Activated naive CD4-positive, alpha-beta T cell treated with anti-CD3 and anti-CD28 coated beads for 36 hours (primary cell): ENCODE data around the gene SLC45A2. TPM values are rescaled to one million over a fixed set of nuclear protein-coding genes. Genes with fewer than 3 reads are reported as not detected.

Experiments
- total RNA-seq, 2 experiments: library from RNA; stranded (reverse); gene quantifications; one replicate each; pipeline ENCODE4 v1.2.3, GENCODE V29; 2021

Gene SLC45A2
- total RNA-seq, 2 experiments from 2014 or later = not detected

Other genes starting within 250 kb of the SLC45A2 start
- not detected for gene ADAMTS12, start 92.7 kb downstream of the SLC45A2 start, total RNA-seq
- not detected for gene RXFP3, start 48.3 kb downstream of the SLC45A2 start, total RNA-seq
- gene AMACR, start 23.4 kb upstream of the SLC45A2 start, total RNA-seq = 10 to 100 TPM in 1 of 2 experiments, 1 to 10 TPM in 1; 8.6 to 10.1 TPM
- 1 to 10 TPM; 1.1 to 1.7 TPM for gene C1QTNF3, start 58.5 kb upstream of the SLC45A2 start, total RNA-seq